DMS153 treated with DMSO at 0.1 percent for 48 hours (cell line): Measurements from ENCODE around the gene TMEM214.

ENCODE experiments used
- DNase-seq: peaks from one replicate; lab custom pipeline; 2025; ENCODE audit not compliant: unreplicated experiment; lab: John Stamatoyannopoulos, UW

Gene TMEM214

DNA sequence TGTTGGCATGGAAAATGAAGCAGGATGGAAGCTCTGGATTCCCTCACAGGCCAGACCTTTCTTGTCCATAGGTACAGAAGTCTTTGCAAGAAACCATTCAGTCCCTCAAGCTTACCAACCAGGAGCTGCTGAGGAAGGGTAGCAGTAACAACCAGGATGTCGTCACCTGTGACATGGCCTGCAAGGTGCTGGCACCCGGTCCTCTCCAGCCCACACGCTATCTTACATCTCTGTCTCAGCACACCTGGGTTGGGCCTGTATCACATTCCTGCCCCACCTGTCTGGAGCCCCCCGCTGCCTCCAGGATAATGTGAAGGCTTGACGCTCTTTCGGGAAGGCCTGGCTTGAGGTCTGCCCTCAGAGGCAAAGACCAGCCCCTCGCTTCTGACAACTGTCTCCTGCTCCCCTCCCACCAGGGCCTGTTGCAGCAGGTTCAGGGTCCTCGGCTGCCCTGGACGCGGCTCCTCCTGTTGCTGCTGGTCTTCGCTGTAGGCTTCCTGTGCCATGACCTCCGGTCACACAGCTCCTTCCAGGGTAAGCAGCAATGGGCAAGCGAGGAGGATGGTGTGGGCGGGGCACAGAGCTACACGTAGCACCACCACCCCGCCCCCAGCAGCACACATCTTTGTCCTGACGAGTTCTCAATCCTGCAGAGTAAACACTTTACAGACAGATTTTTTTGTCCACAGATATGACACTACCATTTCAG lies 6.0 kb downstream of the TMEM214 start:
- no peak for DNase-seq

- DNase-seq, result no peak
These were observed 6.7 kb downstream of the TMEM214 start for GRCh38 chr2:27039426-27039825.

DNA sequence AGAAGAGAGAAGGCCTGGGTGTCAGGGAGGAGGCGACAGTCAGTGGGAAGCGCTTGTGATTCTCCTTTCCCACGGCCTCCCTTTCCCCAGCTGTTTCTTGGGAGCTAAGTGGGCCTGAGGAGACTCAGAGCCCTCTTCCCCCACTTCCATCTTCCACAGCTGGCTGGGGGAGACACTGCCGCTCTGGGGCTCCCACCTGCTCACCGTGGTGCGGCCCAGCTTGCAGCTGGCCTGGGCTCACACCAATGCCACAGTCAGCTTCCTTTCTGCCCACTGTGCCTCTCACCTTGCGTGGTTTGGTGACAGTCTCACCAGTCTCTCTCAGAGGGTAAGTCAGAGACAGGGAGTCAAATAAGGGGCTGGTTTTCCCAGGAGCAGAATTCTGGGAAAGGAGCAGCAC lies 7.1 kb downstream of the TMEM214 start:
- DNase-seq, result no peak

DNA sequence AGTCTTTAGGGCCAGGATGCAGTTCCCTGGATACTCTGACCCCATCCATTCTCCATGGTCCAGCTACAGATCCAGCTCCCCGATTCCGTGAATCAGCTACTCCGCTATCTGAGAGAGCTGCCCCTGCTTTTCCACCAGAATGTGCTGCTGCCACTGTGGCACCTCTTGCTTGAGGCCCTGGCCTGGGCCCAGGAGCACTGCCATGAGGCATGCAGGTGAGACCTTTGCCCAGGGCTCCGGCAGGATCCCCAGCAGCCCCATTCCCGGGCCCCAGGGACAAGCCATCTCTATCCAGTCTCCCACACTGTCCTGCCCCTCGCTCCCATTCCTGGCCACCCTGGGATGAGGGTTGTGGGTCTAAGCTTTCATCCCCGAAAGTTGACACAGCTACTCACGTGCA lies 7.5 kb downstream of the TMEM214 start:
- DNase-seq, result no peak

- DNase-seq, result no peak
These were observed 9.0 kb downstream of the TMEM214 start for GRCh38 chr2:27041752-27042151.

DNA sequence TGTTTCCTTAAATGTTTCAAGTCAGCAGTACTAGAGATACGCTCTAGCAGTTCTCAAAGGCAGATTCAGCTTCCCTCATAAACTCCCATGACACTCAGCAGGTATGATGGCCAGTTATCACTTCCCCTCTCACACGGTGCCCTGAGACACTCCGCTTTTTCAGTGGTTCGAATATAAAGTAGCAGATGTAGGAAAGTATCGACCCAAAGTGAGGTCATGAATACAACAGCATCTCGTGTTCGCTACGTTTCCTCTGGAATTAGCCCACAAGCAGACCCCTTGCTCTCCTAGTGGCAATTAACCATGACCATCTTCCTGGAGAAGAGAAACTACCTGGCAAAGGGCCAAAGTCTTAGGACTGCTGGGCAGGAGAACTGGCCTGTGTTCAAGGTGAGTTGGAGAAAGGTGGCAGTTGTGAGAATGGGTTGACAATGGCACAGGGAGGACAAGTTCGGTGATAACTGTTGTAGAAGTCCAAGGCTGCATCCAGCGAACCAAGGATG lies 9.4 kb downstream of the TMEM214 start:
- DNase-seq, result no peak

GRCh38 chr2:27042985-27043634 lies 10.3 kb downstream of the TMEM214 start:
- DNase-seq, result no peak

DNA sequence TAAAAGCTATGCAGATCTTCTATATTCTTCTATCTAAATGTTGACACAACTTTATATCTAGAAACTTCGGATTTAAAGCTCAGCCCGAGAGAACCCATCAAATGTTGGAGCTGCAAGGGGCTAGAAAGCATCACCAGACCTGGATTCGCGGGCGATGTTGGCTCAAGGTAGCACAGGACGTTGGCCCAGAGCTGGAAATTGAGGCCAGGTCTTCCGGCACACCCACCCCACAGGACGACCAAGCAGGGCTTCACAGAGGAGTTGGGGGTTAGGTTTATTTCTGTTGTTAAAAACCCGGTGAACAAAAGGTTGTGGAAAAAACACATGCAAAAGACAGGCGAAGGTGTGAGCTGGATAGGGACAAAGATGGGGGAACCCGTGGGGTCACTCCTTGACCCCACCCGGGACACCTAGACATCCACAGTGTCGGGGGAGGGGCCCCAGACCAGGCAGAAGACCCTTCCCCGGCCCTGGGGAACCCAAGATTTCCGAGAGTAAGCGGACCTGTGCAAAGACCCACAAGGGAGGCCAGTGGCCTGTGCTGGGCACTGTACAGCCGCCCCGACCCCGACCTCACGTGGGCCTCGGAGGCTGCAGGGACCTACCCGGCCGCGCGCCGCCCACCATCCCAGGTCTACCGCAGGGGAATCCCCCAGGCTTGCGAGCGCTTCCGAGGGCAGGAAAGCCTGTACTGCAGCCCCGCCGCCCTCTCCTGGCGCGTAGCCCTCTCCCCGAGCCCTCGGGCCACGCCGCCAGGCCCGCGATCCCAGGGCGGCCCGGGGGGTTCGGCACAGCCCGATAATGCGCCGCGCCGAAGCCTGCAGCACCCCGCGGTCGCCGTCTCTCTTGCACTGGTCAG lies 16.9 kb downstream of the TMEM214 start:
- DNase-seq, result no peak

DNA sequence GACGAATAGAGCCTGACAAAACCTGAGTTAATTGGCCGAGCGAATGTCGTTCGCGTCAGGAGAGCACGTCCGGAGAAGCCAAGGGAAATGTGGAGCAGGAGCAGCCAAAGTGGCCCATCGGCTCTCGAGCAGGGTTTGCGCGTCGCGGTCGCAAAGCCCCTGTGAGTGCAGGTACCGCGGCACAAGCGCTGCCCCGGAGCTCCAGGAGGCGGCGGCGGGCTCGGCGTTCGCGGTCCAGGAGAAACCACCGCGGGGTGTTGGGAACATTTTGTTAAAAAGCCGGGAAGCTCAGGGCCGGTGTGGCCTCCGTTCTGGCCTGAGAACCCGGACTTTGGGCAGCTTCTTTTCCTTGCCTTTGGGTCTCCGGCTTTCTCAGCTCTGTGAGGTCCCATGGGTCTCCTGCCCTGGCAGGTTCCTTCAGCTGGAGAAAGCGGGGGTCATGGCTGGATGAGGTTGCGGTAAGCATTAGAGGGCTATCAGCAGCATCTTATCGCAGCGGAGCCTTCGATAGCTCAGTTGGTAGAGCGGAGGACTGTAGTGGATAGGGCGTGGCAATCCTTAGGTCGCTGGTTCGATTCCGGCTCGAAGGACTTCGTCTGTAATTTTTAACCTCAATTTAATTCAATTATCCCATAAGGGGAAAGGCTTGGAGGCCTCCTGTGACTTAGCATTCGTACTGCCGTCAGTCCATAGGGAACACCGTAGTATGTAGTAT lies 17.7 kb downstream of the TMEM214 start:
- DNase-seq, result peak; percentile 87

DNA sequence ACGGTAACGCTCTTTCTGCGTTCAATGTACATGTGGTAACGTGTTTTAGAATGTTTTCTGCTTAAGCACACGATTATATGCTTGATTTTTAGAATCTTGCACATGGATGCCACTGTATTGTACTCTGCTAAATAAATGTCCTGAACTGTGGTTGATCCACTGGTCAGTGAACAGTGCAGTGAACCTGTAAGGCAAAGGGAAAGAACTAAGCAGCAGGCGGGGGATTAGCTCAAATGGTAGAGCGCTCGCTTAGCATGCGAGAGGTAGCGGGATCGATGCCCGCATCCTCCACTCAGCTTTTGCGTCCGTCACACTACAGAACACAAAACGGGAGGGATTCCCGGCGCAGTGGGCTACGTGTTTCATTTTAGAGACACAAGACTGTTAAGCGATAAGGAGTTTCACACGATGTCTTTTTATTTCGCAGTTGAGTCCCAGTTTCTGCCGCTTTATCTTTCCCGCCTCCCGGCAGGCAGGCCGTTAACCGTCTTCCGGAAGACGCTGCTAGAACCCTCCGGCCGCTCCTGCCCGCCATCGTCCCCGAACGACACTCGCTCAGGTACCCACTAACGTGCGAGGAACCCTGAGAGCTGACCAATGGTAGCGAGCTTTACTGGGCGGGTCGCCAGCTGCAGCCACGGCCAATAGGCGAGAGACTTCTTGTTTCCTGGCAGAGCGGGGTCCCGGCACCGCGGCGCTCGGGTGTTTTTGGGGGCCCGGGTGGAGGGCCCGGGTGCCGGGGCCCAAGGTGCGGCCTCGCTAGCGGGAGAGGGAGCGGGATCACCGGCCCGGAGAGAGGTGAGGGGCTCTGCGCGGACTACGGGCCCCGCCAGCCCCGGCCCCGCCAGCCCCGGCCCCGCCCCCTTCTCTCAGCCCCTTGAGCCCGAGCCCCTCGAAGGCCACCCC lies 18.5 kb downstream of the TMEM214 start, which contains the start of gene AGBL5:
Gene AGBL5 (plus strand): TSS at position 673 of the 906 bp plus-strand sequence. CDS start 1,291 bp downstream, outside the sequence.
- peak; percentile 87 for DNase-seq

DNA sequence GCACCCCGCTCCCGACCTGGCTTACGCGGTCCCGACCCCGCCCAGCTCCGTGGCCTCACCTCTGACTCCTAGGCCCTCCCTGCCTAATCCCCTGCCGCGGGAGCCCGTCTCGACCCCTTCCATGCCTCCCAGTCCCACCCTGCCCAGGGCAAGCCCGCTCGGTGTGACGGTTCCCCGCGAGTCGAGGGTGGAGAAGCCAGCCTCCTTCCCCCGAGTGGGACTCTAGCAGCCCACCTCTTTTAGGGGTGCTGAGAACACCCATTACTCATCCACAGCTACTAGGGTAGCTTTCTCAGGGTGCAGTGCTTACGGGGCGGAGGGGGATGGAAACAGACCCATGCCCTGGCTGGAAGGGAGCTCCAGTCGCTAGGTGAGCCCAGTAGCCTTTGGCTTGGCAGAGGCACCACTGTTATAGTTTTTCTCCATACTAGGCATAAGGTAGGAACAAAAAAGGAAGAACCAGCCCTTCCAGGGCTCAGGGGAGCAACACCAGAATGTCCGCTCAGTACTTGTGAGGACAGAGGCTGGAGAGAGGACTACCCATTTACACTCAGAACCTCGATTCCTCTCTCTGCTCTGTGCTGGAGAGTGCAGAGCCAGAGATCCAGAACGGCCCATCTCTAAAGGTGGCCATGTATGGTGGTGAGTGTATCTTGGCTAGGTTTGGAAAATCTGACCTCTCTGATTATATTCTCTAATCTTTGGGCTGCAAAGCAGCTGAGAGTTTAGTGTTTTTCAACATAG lies 19.3 kb downstream of the TMEM214 start:
- DNase-seq, result no peak

- DNase-seq, result no peak
These were observed 20.6 kb downstream of the TMEM214 start for GRCh38 chr2:27053321-27053720.

DNA sequence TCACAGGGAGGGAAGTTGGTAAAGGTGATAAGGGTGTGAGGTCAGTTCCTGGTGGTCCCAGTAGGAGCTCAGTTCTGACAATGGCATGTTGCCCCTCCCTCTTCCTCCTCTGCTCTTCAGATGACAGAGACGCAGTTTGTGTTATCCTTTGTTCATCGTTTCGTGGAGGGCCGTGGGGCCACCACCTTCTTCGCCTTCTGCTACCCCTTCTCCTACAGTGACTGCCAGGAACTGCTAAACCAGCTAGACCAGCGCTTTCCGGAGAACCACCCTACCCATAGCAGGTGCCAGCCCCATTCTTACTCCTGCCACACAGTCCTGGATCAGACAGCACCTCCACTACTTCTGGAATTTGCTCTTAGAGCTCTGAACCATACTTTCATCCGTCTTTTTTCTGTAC lies 21.0 kb downstream of the TMEM214 start:
- DNase-seq, result no peak

DNA sequence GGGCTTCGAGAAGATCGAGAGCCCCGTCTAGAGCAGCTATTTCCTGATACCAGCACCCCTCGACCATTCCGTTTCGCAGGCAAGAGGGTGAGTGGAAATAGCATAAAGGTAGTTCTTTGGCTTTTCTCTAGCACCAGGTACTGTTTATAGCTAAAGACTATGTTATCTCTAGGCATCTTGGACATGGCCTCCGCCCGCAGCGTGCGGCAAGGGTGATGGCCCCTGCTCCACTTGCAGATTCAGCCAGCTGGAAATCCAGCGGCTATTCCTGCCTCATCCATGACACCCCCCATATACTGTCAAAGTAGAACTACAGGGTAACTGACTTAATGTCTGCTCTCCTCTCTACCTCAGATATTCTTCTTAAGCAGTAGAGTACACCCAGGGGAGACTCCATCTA lies 22.0 kb downstream of the TMEM214 start:
- no peak for DNase-seq

DNA sequence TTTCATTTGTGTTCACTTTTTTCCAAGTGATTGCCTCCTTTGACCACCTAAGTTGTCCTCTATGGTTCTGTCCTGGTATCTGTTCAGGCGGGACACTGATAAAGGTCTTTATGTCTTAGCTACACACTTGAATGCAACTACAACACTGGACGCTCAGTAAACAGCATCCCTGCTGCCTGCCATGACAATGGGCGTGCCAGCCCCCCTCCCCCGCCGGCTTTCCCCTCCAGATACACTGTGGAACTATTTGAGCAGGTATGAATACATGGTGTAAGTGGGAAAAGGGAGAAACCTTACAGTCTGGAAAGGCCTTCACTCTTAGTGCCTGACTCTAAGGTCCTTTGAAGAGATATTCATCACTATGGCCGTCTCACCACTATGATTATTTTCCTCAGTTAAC lies 24.4 kb downstream of the TMEM214 start:
- DNase-seq, result no peak

GRCh38 chr2:27058210-27058609 lies 25.4 kb downstream of the TMEM214 start:
- DNase-seq, result no peak

- no peak for DNase-seq
These were observed 26.5 kb downstream of the TMEM214 start for GRCh38 chr2:27059141-27059820.

DNA sequence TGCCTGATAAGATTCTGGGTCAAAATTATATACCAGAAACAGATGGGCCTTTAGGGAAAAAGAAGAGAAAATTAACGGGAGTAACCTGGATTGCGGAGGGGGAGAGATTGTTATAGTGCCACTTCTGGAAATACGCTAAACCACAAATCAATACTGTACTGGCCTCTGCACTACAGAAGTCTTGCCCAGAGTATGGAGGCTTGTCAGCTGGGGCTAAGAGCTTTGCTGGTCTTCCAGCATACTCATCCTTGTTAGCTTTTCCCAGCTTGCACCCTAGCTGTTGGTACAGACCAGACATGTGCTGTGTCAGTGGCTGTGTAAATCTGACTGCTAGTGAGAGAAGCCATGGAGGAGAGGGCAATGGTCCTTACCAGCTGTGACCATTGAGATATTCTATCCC lies 27.6 kb downstream of the TMEM214 start:
- no peak for DNase-seq

DNA sequence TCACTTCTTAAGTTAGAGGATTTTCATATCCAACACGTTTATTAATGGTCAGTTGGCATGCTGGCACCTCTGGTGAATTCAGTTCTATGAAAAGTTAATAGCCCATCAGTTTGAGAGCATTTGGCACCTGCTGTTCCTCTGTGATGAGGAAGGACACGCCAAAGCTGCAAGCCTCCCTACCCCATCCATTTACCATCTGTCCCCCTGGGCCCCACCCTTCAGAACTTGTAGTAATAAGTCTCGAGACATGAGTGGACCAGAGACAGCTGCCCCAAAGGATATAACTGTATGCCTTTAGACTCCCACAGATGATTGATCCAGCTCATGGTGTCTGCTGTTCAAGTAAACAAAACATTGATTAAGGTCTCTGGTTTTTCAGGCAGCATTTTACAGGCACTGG lies 32.4 kb downstream of the TMEM214 start:
- DNase-seq, result no peak
